GM12873 (cell line): ENCODE results near the gene GFAP.

Source experiments
- CTCF ChIP-seq: IDR thresholded peaks from 2 replicates; pipeline ENCODE4 v1.5.1; 2012; ENCODE audit warnings: low read depth, mild to moderate bottlenecking, moderate library complexity, low read length, control low read depth; ENCODE audit not compliant: insufficient read depth; ENCODE audit errors: missing control alignments

The GFAP gene

GRCh38 chr17:44911133-44912001, 3.9 kb downstream of the GFAP start:
- TF ChIP-seq CTCF, result peak; percentile 57

GRCh38 chr17:44910231-44911106, 4.8 kb downstream of the GFAP start:
- no peak for TF ChIP-seq CTCF

GRCh38 chr17:44909681-44910144, 5.6 kb downstream of the GFAP start:
- TF ChIP-seq CTCF, result no peak

GRCh38 chr17:44908761-44909326, 6.5 kb downstream of the GFAP start:
- no peak for TF ChIP-seq CTCF

GRCh38 chr17:44907729-44908470, 7.4 kb downstream of the GFAP start:
- TF ChIP-seq CTCF, result no peak

GRCh38 chr17:44906763-44907728, 8.3 kb downstream of the GFAP start:
- no peak for TF ChIP-seq CTCF
